OCI-LY7 (cell line): ENCODE measurements around the gene CAPN8. TPM values are rescaled to one million over a fixed set of nuclear protein-coding genes. Genes with fewer than 3 reads are reported as not detected.

ENCODE experiments used
- BruUV-seq: library from RNA; stranded (reverse); fragments of 400-500 nt; replicated peaks from 2 replicates; lab custom pipeline; 2021; lab: Mats Ljungman, UMichigan
- CTCF ChIA-PET: fragments of 300-600 bp; sonication (Branson Sonifier 250); formaldehyde crosslinking; loops from one replicate; lab custom pipeline; 2022; ENCODE audit warnings: antibody characterized with exemption; ENCODE audit not compliant: unreplicated experiment; lab: Charles Lee
- POLR2A ChIA-PET: fragments of 300-600 bp; sonication (Branson Sonifier 250); formaldehyde crosslinking; loops from one replicate; lab custom pipeline; 2022; ENCODE audit warnings: antibody characterized with exemption; lab: Charles Lee
- DNase-seq: peaks from one replicate; pipeline ENCODE4 v3.0.0-alpha.2; 2015; ENCODE audit warnings: low spot score
- H2AFZ ChIP-seq: fragments of 200-600 bp; sonication (generic), shearing (Covaris generic); 2 replicates; pipeline ENCODE4 v1.6.1; 2014; ENCODE audit warnings: mild to moderate bottlenecking, antibody characterized with exemption, low read length, moderate library complexity
- H3K27ac ChIP-seq: fragments of 200-600 bp; sonication (generic); 2 replicates; pipeline ENCODE4 v1.5.1; 2014; ENCODE audit warnings: mixed run types, low read depth, mild to moderate bottlenecking, moderate library complexity, low read length, inconsistent platforms; ENCODE audit not compliant: poor library complexity, severe bottlenecking
- H3K36me3 ChIP-seq: fragments of 200-600 bp; sonication (generic); 2 replicates; pipeline ENCODE4 v1.6.1; 2014; ENCODE audit warnings: mild to moderate bottlenecking, antibody characterized with exemption, low read length, moderate library complexity, mixed read lengths; ENCODE audit not compliant: insufficient read depth
- H3K4me1 ChIP-seq: fragments of 200-600 bp; sonication (generic); 2 replicates; pipeline ENCODE4 v1.5.1; 2014; ENCODE audit warnings: mild to moderate bottlenecking, low read length; ENCODE audit not compliant: insufficient read depth, poor library complexity, severe bottlenecking
- H3K4me2 ChIP-seq: fragments of 200-600 bp; sonication (generic); 2 replicates; pipeline ENCODE4 v1.6.1; 2014; ENCODE audit warnings: mild to moderate bottlenecking, low read length
- H3K4me3 ChIP-seq: fragments of 200-600 bp; sonication (generic); 2 replicates; pipeline ENCODE4 v1.5.1; 2014; ENCODE audit warnings: mild to moderate bottlenecking, low read depth, low read length; ENCODE audit not compliant: poor library complexity, severe bottlenecking
- H3K79me2 ChIP-seq: fragments of 200-600 bp; sonication (generic); 2 replicates; pipeline ENCODE4 v1.6.1; 2016; ENCODE audit warnings: low read depth, mild to moderate bottlenecking, low read length, moderate library complexity, mixed read lengths; ENCODE audit not compliant: insufficient read depth
- H3K9me2 ChIP-seq: fragments of 200-600 bp; sonication (generic); 2 replicates; pipeline ENCODE4 v1.6.1; 2016; ENCODE audit warnings: mild to moderate bottlenecking, low read length, mixed read lengths; ENCODE audit not compliant: insufficient read depth
- H3K9me3 ChIP-seq: fragments of 200-600 bp; sonication (generic); 2 replicates; pipeline ENCODE4 v1.6.1; 2014; ENCODE audit warnings: mild to moderate bottlenecking, mixed run types, low read length, mixed read lengths
- H4K20me1 ChIP-seq: fragments of 200-600 bp; sonication (generic); 2 replicates; pipeline ENCODE4 v1.6.1; 2014; ENCODE audit warnings: mild to moderate bottlenecking, antibody characterized with exemption, low read length, moderate library complexity, mixed read lengths; ENCODE audit not compliant: insufficient read depth
- CTCF ChIP-seq: fragments of 200-600 bp; sonication (generic); conservative IDR thresholded peaks from 2 replicates; pipeline ENCODE4 v1.5.1; 2014; ENCODE audit warnings: mild to moderate bottlenecking, antibody characterized with exemption, low read length, moderate library complexity, mixed read lengths
- EZH2phosphoT487 ChIP-seq: fragments of 200-600 bp; sonication (generic); IDR thresholded peaks from 2 replicates; pipeline ENCODE4 v1.6.1; 2018; ENCODE audit warnings: low read depth, borderline replicate concordance, mild to moderate bottlenecking, mixed run types, antibody characterized with exemption, low read length, moderate library complexity, mixed read lengths
- intact Hi-C: fragments of 100-400 bp; cut with micrococcal nuclease; formaldehyde crosslinking; loops from one replicate; pipeline ENCODE4 v1.10.0; 2022; ENCODE audit not compliant: unreplicated experiment
- total RNA-seq, 2 experiments: library from RNA; depleted of rRNA in 1 of 2; stranded (reverse); fragments of >200 nt in 1 of 2; shearing (Covaris generic) in 1 of 2; gene quantifications; 2 replicates each; pipeline ENCODE4 v1.2.3, GENCODE V29; 2014 to 2022

The CAPN8 gene
- total RNA-seq, 2 experiments from 2014 or later = not detected

GRCh38 chr1:223525546-223525945 lies 140.0 kb downstream of the CAPN8 start:
- TF ChIP-seq CTCF = no peak
- no peak for TF ChIP-seq EZH2phosphoT487
- DNase-seq = no peak
- no peaks in the 10 kb centered on the region for H3K79me2 ChIP-seq
- H3K27ac ChIP-seq = no peak overlapping the region
- H4K20me1 ChIP-seq = no peaks in the 10 kb centered on the region
- intact Hi-C loops = no loop called here
- H3K36me3 ChIP-seq = no peaks in the 10 kb centered on the region
- CTCF ChIA-PET = no interaction called here
- no peaks in the 10 kb centered on the region for H3K9me2 ChIP-seq
- no TSS peak for BruUV-seq
- H3K4me2 ChIP-seq = no peak overlapping the region
- no peaks in the 10 kb centered on the region for H3K9me3 ChIP-seq
- H2AFZ ChIP-seq = no peak overlapping the region
- POLR2A ChIA-PET = no interaction called here
- H3K4me1 ChIP-seq = no peaks in the 10 kb centered on the region
- no peak overlapping the region for H3K4me3 ChIP-seq

DNA sequence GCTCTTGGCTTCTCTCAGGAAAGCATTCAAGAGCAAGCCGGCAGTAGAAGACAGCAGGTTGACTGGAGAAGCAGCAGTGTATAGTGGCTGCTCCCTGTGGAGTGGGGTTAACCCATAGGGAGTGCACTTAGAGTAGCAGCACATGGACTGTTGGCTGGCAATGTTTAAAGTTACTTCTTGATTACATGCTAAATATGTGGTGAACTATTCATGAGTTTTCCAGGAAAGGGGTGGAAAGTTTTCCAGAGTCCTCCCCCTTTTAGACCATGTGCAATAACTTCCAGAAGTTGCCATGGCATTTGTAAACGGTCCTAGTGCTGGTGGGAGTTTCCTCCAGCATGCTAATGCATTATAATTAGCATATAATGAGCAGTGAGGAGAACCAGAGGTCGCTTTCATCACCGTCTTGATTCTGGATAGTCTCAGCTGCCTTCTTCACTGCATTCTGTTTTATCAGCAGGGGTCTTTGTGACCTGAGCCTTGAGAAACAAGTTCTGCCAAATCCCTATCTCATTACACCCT lies 140.5 kb downstream of the CAPN8 start:
- Histone ChIP-seq H4K20me1 (no peaks in the 10 kb centered on the region), H3K9me3 (no peaks in the 10 kb centered on the region), H3K4me2 (no peak overlapping the region), H3K79me2 (no peaks in the 10 kb centered on the region), H3K4me1 (no peaks in the 10 kb centered on the region), H3K4me3 (no peak overlapping the region), H3K36me3 (no peaks in the 10 kb centered on the region), H3K27ac (no peak overlapping the region), H3K9me2 (no peaks in the 10 kb centered on the region), H2AFZ (no peak overlapping the region)
- intact Hi-C loops = no loop called here
- CTCF ChIA-PET = no interaction called here
- no peak for TF ChIP-seq EZH2phosphoT487
- no peak for TF ChIP-seq CTCF
- DNase-seq = no peak
- BruUV-seq = no TSS peak
- POLR2A ChIA-PET = no interaction called here

GRCh38 chr1:223521150-223521549 lies 144.4 kb downstream of the CAPN8 start:
- Histone ChIP-seq H3K4me2 (no peak overlapping the region), H3K4me1 (no peaks in the 10 kb centered on the region), H3K36me3 (no peaks in the 10 kb centered on the region), H3K9me3 (no peaks in the 10 kb centered on the region), H3K4me3 (no peak overlapping the region), H3K27ac (no peak overlapping the region), H3K79me2 (no peaks in the 10 kb centered on the region), H2AFZ (no peak overlapping the region), H4K20me1 (no peaks in the 10 kb centered on the region), H3K9me2 (no peaks in the 10 kb centered on the region)
- DNase-seq = no peak
- CTCF ChIA-PET = no interaction called here
- intact Hi-C loops = no loop called here
- BruUV-seq = no TSS peak
- no peak for TF ChIP-seq CTCF
- no peak for TF ChIP-seq EZH2phosphoT487
- POLR2A ChIA-PET = no interaction called here
